ENCODE measurements around the gene CDC42EP3. TPM values are rescaled to one million over a fixed set of nuclear protein-coding genes. Genes with fewer than 3 reads are reported as not detected.

CDC42EP3 gene
- total RNA-seq, 6 donors from 2014 or later, result 24.5 to 76.2 (median 43.2) TPM

DNA sequence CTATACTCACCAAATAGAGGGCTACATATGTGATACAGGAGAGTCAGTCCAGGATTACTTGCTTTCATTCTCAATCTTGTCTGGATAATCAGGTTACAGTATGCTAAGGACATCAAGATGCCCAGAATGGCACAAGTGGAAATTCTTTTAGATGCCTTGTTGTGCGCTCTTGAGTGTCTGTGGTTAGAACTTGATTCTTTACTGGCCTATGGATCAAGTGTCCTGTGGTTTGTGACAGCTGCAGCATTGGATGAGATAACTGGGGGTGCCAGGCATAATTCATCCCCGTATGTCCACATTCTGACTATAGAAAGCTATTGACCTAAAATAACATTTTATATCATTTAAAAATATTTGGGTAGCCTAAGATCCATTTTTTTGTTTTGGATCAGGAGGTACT is 40.1 kb downstream of the CDC42EP3 start:
- no peak for DNase-seq

GRCh38 chr2:37630776-37631175 is 40.7 kb downstream of the CDC42EP3 start:
- no peaks in the 10 kb centered on the region for H3K9me3 ChIP-seq
- TF ChIP-seq EP300 (IDR thresholded peaks at IDR 0.05), result no peak
- TF ChIP-seq POLR2AphosphoS5 (IDR thresholded peaks at IDR 0.05), result no peak
- TF ChIP-seq, protein P1, sequence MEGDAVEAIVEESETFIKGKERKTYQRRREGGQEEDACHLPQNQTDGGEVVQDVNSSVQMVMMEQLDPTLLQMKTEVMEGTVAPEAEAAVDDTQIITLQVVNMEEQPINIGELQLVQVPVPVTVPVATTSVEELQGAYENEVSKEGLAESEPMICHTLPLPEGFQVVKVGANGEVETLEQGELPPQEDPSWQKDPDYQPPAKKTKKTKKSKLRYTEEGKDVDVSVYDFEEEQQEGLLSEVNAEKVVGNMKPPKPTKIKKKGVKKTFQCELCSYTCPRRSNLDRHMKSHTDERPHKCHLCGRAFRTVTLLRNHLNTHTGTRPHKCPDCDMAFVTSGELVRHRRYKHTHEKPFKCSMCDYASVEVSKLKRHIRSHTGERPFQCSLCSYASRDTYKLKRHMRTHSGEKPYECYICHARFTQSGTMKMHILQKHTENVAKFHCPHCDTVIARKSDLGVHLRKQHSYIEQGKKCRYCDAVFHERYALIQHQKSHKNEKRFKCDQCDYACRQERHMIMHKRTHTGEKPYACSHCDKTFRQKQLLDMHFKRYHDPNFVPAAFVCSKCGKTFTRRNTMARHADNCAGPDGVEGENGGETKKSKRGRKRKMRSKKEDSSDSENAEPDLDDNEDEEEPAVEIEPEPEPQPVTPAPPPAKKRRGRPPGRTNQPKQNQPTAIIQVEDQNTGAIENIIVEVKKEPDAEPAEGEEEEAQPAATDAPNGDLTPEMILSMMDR (IDR thresholded peaks at IDR 0.05), result no peak
- no peak for TF ChIP-seq POLR2A (IDR thresholded peaks at IDR 0.05)
- 63 to 66% methylated on average over 4 of the region's 4 CpGs for WGBS, 2 donors
- H3K4me1 ChIP-seq, result peaks cover 5 to 14% (median 10%) of the 10 kb centered on the region in 4 donors
- ATAC-seq (ENCODE audit: low FRiP score in 2 of 2), result no peak
- no peak overlapping the region for H3K4me3 ChIP-seq
- H3K36me3 ChIP-seq, result no peaks in the 10 kb centered on the region
- no peak for DNase-seq
- H3K27me3 ChIP-seq, result no peaks in the 10 kb centered on the region
- no peak overlapping the region for H3K27ac ChIP-seq

More for the DNA sequence above, 40.1 kb downstream of the CDC42EP3 start:
- TF ChIP-seq, protein P1 (IDR thresholded peaks at IDR 0.05), result no peak
- TF ChIP-seq POLR2A (IDR thresholded peaks at IDR 0.05) (no peak), POLR2AphosphoS5 (IDR thresholded peaks at IDR 0.05) (no peak)
- WGBS, 2 donors, result 73 to 74% methylated on average over 2 of the region's 2 CpGs
- no peaks in the 10 kb centered on the region for H3K27me3 ChIP-seq
- H3K36me3 ChIP-seq, result no peaks in the 10 kb centered on the region
- H3K4me1 ChIP-seq, result peaks cover 4 to 11% (median 8%) of the 10 kb centered on the region in 4 donors
- ATAC-seq (ENCODE audit: low FRiP score in 2 of 2), result no peak
- H3K9me3 ChIP-seq, result no peaks in the 10 kb centered on the region
- H3K4me3 ChIP-seq, result no peak overlapping the region
- H3K27ac ChIP-seq, result no peak overlapping the region

DNA sequence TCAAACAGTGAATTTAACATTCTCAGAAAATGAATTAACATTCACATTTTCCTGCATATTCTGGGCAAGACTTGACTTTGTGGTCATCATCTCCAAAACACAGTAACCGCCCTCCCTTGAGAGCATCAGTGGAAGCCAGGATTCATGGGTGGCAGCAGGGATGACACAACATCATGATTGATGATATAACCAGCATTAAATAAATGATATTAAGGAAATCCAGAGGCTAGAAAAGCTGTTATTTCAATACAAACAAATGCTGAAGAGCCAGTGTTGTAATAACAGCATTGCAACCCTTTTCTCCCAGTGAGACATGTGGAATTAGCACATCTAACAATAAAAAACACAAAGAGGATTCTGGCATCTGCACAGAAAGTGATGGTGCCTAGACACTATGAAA is 41.1 kb downstream of the CDC42EP3 start:
- no peak for TF ChIP-seq POLR2A (IDR thresholded peaks at IDR 0.05)
- TF ChIP-seq POLR2AphosphoS5 (IDR thresholded peaks at IDR 0.05), result no peak
- TF ChIP-seq, protein P1 (IDR thresholded peaks at IDR 0.05), result no peak
- no peak for TF ChIP-seq EP300 (IDR thresholded peaks at IDR 0.05)
- Histone ChIP-seq H3K27me3 (no peaks in the 10 kb centered on the region), H3K27ac (no peak overlapping the region), H3K4me3 (no peak overlapping the region), H3K4me1 (peaks cover 10 to 14% (median 13%) of the 10 kb centered on the region in 4 donors), H3K36me3 (no peaks in the 10 kb centered on the region), H3K9me3 (no peaks in the 10 kb centered on the region)
- DNase-seq (no peak), ATAC-seq (ENCODE audit: low FRiP score in 2 of 2) (no peak)
- WGBS, 2 donors, result 85 to 95% methylated on average over 1 of the region's 1 CpG

GRCh38 chr2:37629529-37629928 is 41.9 kb downstream of the CDC42EP3 start:
- ATAC-seq (ENCODE audit: low FRiP score in 2 of 2) (no peak), DNase-seq (no peak)
- TF ChIP-seq POLR2A (IDR thresholded peaks at IDR 0.05) (no peak), EP300 (IDR thresholded peaks at IDR 0.05) (no peak), POLR2AphosphoS5 (IDR thresholded peaks at IDR 0.05) (no peak)
- TF ChIP-seq, protein P1 (IDR thresholded peaks at IDR 0.05), result no peak
- Histone ChIP-seq H3K36me3 (no peaks in the 10 kb centered on the region), H3K9me3 (no peaks in the 10 kb centered on the region), H3K4me3 (no peak overlapping the region), H3K27me3 (no peaks in the 10 kb centered on the region), H3K4me1 (peaks cover 6 to 11% (median 10%) of the 10 kb centered on the region in 4 donors), H3K27ac (no peak overlapping the region)
- WGBS, 2 donors, result 92 to 100% methylated on average over 3 of the region's 3 CpGs

DNA sequence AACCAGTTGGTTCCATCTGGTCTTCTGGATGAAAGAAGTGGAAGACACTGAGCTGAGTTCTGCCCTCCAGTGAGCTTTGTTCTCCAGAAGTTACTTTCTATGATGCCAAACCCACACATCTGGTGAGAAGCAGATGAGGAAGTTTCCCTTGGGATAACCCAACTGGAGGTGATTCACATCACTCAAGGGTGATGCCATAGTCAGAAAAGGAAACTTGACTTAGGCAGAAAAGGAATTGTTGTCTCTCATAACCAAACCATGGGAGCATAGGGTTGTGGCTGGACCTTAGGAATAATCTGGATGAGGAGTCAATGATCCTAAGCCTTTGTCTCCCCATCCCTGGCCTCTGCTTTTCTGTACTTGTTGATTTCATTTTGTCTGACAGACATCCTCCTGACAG is 43.7 kb downstream of the CDC42EP3 start:
- no peaks in the 10 kb centered on the region for H3K27me3 ChIP-seq
- H3K4me3 ChIP-seq, result no peak overlapping the region
- no peak for ATAC-seq (ENCODE audit: low FRiP score in 2 of 2)
- H3K9me3 ChIP-seq, result no peaks in the 10 kb centered on the region
- no peak for DNase-seq
- TF ChIP-seq POLR2A (IDR thresholded peaks at IDR 0.05), result no peak
- TF ChIP-seq, protein P1 (IDR thresholded peaks at IDR 0.05), result no peak
- no peak for TF ChIP-seq POLR2AphosphoS5 (IDR thresholded peaks at IDR 0.05)
- no peaks in the 10 kb centered on the region for H3K36me3 ChIP-seq
- H3K4me1 ChIP-seq, result peaks cover 5 to 17% (median 8%) of the 10 kb centered on the region in 4 donors
- no peak overlapping the region for H3K27ac ChIP-seq
